Islet of Langerhans (tissue), 1 donor: ENCODE data around the gene LIMD2.

Experiments
- FAIRE-seq: peaks from one replicate; lab custom pipeline; 2011; peaks lifted over from hg19 to GRCh38; lab: Jason Lieb, UNC

Gene LIMD2

GRCh38 chr17:63701456-63701820 lies 1.5 kb upstream of the LIMD2 start:
- no peak for FAIRE-seq

- no peak for FAIRE-seq
Measured at GRCh38 chr17:63700528-63701455, 867 bp upstream of the LIMD2 start.

GRCh38 chr17:63698886-63699637 lies 863 bp downstream of the LIMD2 start:
- FAIRE-seq = no peak

- no peak for FAIRE-seq
Measured at GRCh38 chr17:63698381-63698885, 1.5 kb downstream of the LIMD2 start.

- FAIRE-seq = no peak
Measured at GRCh38 chr17:63697341-63698286, 2.3 kb downstream of the LIMD2 start.

GRCh38 chr17:63696381-63696961 lies 3.5 kb downstream of the LIMD2 start:
- FAIRE-seq = no peak

- FAIRE-seq = no peak
Measured at GRCh38 chr17:63695889-63696288, 4.0 kb downstream of the LIMD2 start.

- FAIRE-seq = no peak
Measured at GRCh38 chr17:63694950-63695773, 4.8 kb downstream of the LIMD2 start.

- no peak for FAIRE-seq
Measured at GRCh38 chr17:63694229-63694949, 5.5 kb downstream of the LIMD2 start.

GRCh38 chr17:63693411-63694113 lies 6.4 kb downstream of the LIMD2 start:
- no peak for FAIRE-seq

GRCh38 chr17:63692195-63692816 lies 7.6 kb downstream of the LIMD2 start:
- FAIRE-seq = no peak

- no peak for FAIRE-seq
Measured at GRCh38 chr17:63689479-63689878, 10.4 kb downstream of the LIMD2 start.

- FAIRE-seq = no peak
Measured at GRCh38 chr17:63688396-63689020, 11.4 kb downstream of the LIMD2 start.

- FAIRE-seq = no peak
Measured at GRCh38 chr17:63686138-63686685, 13.7 kb downstream of the LIMD2 start.

GRCh38 chr17:63685578-63685977 lies 14.3 kb downstream of the LIMD2 start:
- FAIRE-seq = no peak

- no peak for FAIRE-seq
Measured at GRCh38 chr17:63685041-63685440, 14.9 kb downstream of the LIMD2 start.

GRCh38 chr17:63682981-63683380 lies 16.9 kb downstream of the LIMD2 start:
- FAIRE-seq = no peak

GRCh38 chr17:63682441-63682840 lies 17.5 kb downstream of the LIMD2 start:
- FAIRE-seq = no peak
